Right lobe of liver (tissue), 6 donors: ENCODE data around the gene ALG14. TPM values are rescaled to one million over a fixed set of nuclear protein-coding genes. Genes with fewer than 3 reads are reported as not detected.

ENCODE experiments used
- ATAC-seq, 4 donors: fragments of 200-7000 bp; cut with Tn5 transposase; one replicate each; pipeline ENCODE4 v1.9.1; 2020; ENCODE audit warnings: mild to moderate bottlenecking in 4 of 4, moderate library complexity in 4 of 4
- DNase-seq, 3 donors: peaks; one replicate each; pipeline ENCODE4 v3.0.0-alpha.2; 2020
- H3K27ac ChIP-seq, 3 donors: fragments of 200-600 bp; one replicate each; pipeline ENCODE4 v1.8.0; 2022
- H3K27me3 ChIP-seq, 2 donors: fragments of 200-600 bp; one replicate each; pipeline ENCODE4 v1.8.0; 2022
- H3K36me3 ChIP-seq, 4 donors: fragments of 200-600 bp; sonication (generic) in 1 of 4; one replicate each; pipeline versions ENCODE4 v1.5.1 to v1.8.0; 2017 to 2022; ENCODE audit warnings: control low read depth in 1 of 4
- H3K4me1 ChIP-seq, 4 donors: fragments of 200-600 bp; sonication (generic) in 1 of 4; one replicate each; pipeline versions ENCODE4 v1.5.1 to v1.8.0; 2017 to 2022; ENCODE audit warnings: control low read depth in 1 of 4
- H3K4me3 ChIP-seq, 3 donors: fragments of 200-600 bp; one replicate each; pipeline ENCODE4 v1.8.0; 2022
- H3K9me3 ChIP-seq, 4 donors: fragments of 200-600 bp; sonication (generic) in 1 of 4; one replicate each; pipeline versions ENCODE4 v1.5.1 to v1.8.0; 2017 to 2022; ENCODE audit warnings: control low read depth in 1 of 4
- CTCF ChIP-seq, 4 donors: fragments of 200-600 bp in 3 of 4; fragments of 450-650 bp in 1 of 4; IDR thresholded peaks; one replicate each; pipeline versions ENCODE4 v1.5.1 to v1.8.0; 2016 to 2022; ENCODE audit warnings: antibody characterized with exemption in 4 of 4, mild to moderate bottlenecking in 2 of 4
- POLR2A ChIP-seq: fragments of 450-650 bp; IDR thresholded peaks from one replicate; pipeline ENCODE4 v1.6.1; 2017; ENCODE audit warnings: antibody characterized with exemption, mild to moderate bottlenecking
- WGBS: methylation state at CpG from one replicate; pipeline ENCODE4 v1.1.6; 2018; ENCODE audit warnings: low coverage, low lambda C conversion rate; ENCODE audit not compliant: insufficient coverage; ENCODE audit errors: missing lambda C conversion rate; 5-methylcytosine and 5-hydroxymethylcytosine counted together
- intact Hi-C, 2 donors: fragments of 100-400 bp; cut with DNase I; formaldehyde crosslinking; loops; one replicate each; pipeline versions ENCODE4 v1.11.2 to v1.14.1; 2022
- total RNA-seq, 6 experiments: library from RNA; depleted of rRNA in 2 of 6; stranded (reverse); fragments of >200 nt in 2 of 6; fragmentation: NEBNext Ultra II Directional in 3 of 6; extraction: Animal tissue kit (Norgen Biotek cat#: 25700) in 3 of 6; gene quantifications; one replicate each; pipeline versions ENCODE4 v1.1.0 to v1.2.4, GENCODE V29; 2016 to 2023
- donor health status: DM: no; HTN: yes; CAD: no.
- donor health status: DM: no; HTN: no; CAD: no.
- donor health status: DM: no; HTN: no; CAD: no.
- donor health status: DM: no; HTN: yes; CAD: no.
- donor health status: DM: no; HTN: yes; CAD: no.

The ALG14 gene
- total RNA-seq, 6 experiments from 2014 or later, result 1.5 to 8.3 (median 5.0) TPM

GRCh38 chr1:94981575-94981973 lies 91.2 kb downstream of the ALG14 start:
- Histone ChIP-seq H3K4me1 (no peaks in the 10 kb centered on the region), H3K27me3 (no peaks in the 10 kb centered on the region), H3K36me3 (no peaks in the 10 kb centered on the region), H3K4me3 (no peak overlapping the region), H3K27ac (peak overlapping the region in 1 of 3 donors; percentile 21), H3K9me3 (no peaks in the 10 kb centered on the region)
- DNase-seq, result no peak
- TF ChIP-seq POLR2A (no peak), CTCF (IDR thresholded peaks at IDR 0.05) (no peak)
- 91% methylated on average over 1 of the region's 1 CpG for whole genome bisulfite sequencing
- intact Hi-C loops, result no loop called here
- peak in 1 of 4 donors; percentile 27 for ATAC-seq

GRCh38 chr1:94980582-94981574 lies 91.9 kb downstream of the ALG14 start:
- intact Hi-C loops, result no loop called here
- no peaks in the 10 kb centered on the region for H3K4me1 ChIP-seq
- TF ChIP-seq CTCF (IDR thresholded peaks at IDR 0.05), result no peak
- TF ChIP-seq POLR2A, result no peak
- H3K27me3 ChIP-seq, result no peaks in the 10 kb centered on the region
- H3K4me3 ChIP-seq, result no peak overlapping the region
- no peak for DNase-seq
- 69% methylated on average over 6 of the region's 6 CpGs for WGBS
- H3K36me3 ChIP-seq, result no peaks in the 10 kb centered on the region
- ATAC-seq, result no peak
- H3K27ac ChIP-seq, result peak overlapping the region in 1 of 3 donors; percentile 21
- no peaks in the 10 kb centered on the region for H3K9me3 ChIP-seq

- H3K9me3 ChIP-seq, result no peaks in the 10 kb centered on the region
- no peak for DNase-seq
- TF ChIP-seq POLR2A, result no peak
- TF ChIP-seq CTCF (IDR thresholded peaks at IDR 0.05), result no peak
- peak overlapping the region in 2 of 3 donors; percentile 7 to 14 for H3K27ac ChIP-seq
- no peak overlapping the region for H3K4me3 ChIP-seq
- H3K4me1 ChIP-seq, result no peaks in the 10 kb centered on the region
- intact Hi-C loops, result no loop called here
- H3K27me3 ChIP-seq, result no peaks in the 10 kb centered on the region
- no peaks in the 10 kb centered on the region for H3K36me3 ChIP-seq
- ATAC-seq, result peak in 3 of 4 donors; percentile 11 to 71 (median 36)
- WGBS, result 91% methylated on average over 9 of the region's 9 CpGs
Observed at GRCh38 chr1:94979656-94980581, 92.8 kb downstream of the ALG14 start.

- H3K36me3 ChIP-seq, result no peaks in the 10 kb centered on the region
- DNase-seq (no peak), ATAC-seq (no peak)
- H3K9me3 ChIP-seq, result no peaks in the 10 kb centered on the region
- TF ChIP-seq CTCF (IDR thresholded peaks at IDR 0.05), result no peak
- no peak for TF ChIP-seq POLR2A
- H3K4me3 ChIP-seq, result no peak overlapping the region
- intact Hi-C loops, result no loop called here
- peak overlapping the region in 1 of 3 donors; percentile 7 for H3K27ac ChIP-seq
- no peaks in the 10 kb centered on the region for H3K27me3 ChIP-seq
- WGBS, result 71% methylated on average over 4 of the region's 5 CpGs
- no peaks in the 10 kb centered on the region for H3K4me1 ChIP-seq
Observed at GRCh38 chr1:94979131-94979530, 93.6 kb downstream of the ALG14 start.
